ENCODE results near the gene PRKN. TPM values are rescaled to one million over a fixed set of nuclear protein-coding genes. Genes with fewer than 3 reads are reported as not detected.

PRKN gene
- total RNA-seq, 2 experiments from 2014 or later: 0.82 to 1.00 TPM

GRCh38 chr6:162581988-162582780 is 145.4 kb downstream of the PRKN start:
- Mint-ChIP-seq H3K27ac (no peak overlapping the region), H3K36me3 (no peaks in the 10 kb centered on the region), H3K27me3 (no peaks in the 10 kb centered on the region), H3K4me3 (no peak overlapping the region), H3K9me3 (no peaks in the 10 kb centered on the region), H3K4me1 (ENCODE audit: low read depth) (no peaks in the 10 kb centered on the region)
- ChIA-PET CTCF (no interaction called here), POLR2A (no interaction called here)
- intact Hi-C loops (cut with micrococcal nuclease): no loop called here
- DNase-seq: no peak

DNA sequence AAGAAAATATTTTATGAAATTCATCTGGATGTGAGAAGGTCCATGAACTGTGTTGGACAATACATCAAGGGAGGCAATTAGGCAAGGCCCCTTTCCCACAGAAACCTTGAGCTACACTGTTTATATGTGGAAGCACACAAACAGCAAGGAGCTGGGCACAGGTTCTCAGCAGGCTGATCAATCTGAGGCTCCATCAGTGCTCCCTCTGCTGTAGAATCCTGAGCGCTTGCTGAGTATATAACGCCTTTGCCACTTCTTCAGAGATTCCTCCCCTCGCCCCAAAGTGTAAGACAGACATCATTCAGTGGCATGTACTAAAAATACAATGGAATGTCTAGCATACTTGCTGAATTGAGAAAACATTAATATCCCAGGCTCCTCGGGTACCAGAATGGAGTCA is 146.9 kb downstream of the PRKN start:
- no peaks in the 10 kb centered on the region for H3K4me1 Mint-ChIP-seq (ENCODE audit: low read depth)
- no peaks in the 10 kb centered on the region for H3K27me3 Mint-ChIP-seq
- intact Hi-C loops (cut with micrococcal nuclease): no loop called here
- ChIA-PET CTCF (no interaction called here), POLR2A (no interaction called here)
- no peak for DNase-seq
- no peaks in the 10 kb centered on the region for H3K9me3 Mint-ChIP-seq
- H3K36me3 Mint-ChIP-seq: no peaks in the 10 kb centered on the region
- no peak overlapping the region for H3K4me3 Mint-ChIP-seq
- H3K27ac Mint-ChIP-seq: no peak overlapping the region

GRCh38 chr6:162576016-162576415 is 151.6 kb downstream of the PRKN start:
- Mint-ChIP-seq H3K27me3 (no peaks in the 10 kb centered on the region), H3K36me3 (no peaks in the 10 kb centered on the region), H3K4me3 (no peak overlapping the region), H3K27ac (no peak overlapping the region), H3K9me3 (no peaks in the 10 kb centered on the region), H3K4me1 (ENCODE audit: low read depth) (no peaks in the 10 kb centered on the region)
- ChIA-PET POLR2A (no interaction called here), CTCF (no interaction called here)
- intact Hi-C loops (cut with micrococcal nuclease): no loop called here
- DNase-seq: no peak

- peaks cover 4% of the 10 kb centered on the region for H3K9me3 Mint-ChIP-seq
- intact Hi-C loops (cut with micrococcal nuclease): no loop called here
- no peak for DNase-seq
- H3K4me3 Mint-ChIP-seq: no peak overlapping the region
- H3K4me1 Mint-ChIP-seq (ENCODE audit: low read depth): no peaks in the 10 kb centered on the region
- POLR2A ChIA-PET: no interaction called here
- peaks cover 4% of the 10 kb centered on the region for H3K36me3 Mint-ChIP-seq
- H3K27me3 Mint-ChIP-seq: no peaks in the 10 kb centered on the region
- CTCF ChIA-PET: no interaction called here
- H3K27ac Mint-ChIP-seq: no peak overlapping the region
Measured at GRCh38 chr6:162572240-162572639, 155.3 kb downstream of the PRKN start.

GRCh38 chr6:162568266-162568665 is 159.3 kb downstream of the PRKN start:
- Mint-ChIP-seq H3K27ac (no peak overlapping the region), H3K4me1 (ENCODE audit: low read depth) (no peaks in the 10 kb centered on the region), H3K9me3 (peaks cover 23% of the 10 kb centered on the region), H3K27me3 (no peaks in the 10 kb centered on the region), H3K4me3 (no peak overlapping the region), H3K36me3 (peaks cover 13% of the 10 kb centered on the region)
- no peak for DNase-seq
- intact Hi-C loops (cut with micrococcal nuclease): no loop called here
- ChIA-PET POLR2A (no interaction called here), CTCF (no interaction called here)

DNA sequence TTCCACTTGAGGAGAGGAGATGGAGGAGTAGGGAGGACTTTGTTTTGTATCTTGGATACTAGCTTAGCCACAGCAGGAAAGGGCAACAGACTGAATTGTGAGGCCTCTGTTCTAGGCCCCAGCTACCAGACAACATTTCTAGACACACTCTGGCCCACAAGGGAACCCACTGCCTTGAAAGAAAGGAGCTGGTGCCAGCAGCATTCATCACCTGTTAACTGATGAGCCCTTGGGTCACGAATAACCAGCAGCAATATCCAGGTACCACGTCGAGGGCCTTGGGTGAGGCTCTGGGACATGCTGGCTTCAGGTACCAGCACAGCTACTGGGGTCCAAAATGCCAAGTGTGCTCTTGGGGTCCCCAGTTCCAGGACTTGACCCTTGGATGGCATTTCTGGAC is 165.5 kb downstream of the PRKN start:
- no peak overlapping the region for H3K27ac Mint-ChIP-seq
- CTCF ChIA-PET: no interaction called here
- POLR2A ChIA-PET: no interaction called here
- H3K36me3 Mint-ChIP-seq: peaks cover 12% of the 10 kb centered on the region
- H3K4me3 Mint-ChIP-seq: no peak overlapping the region
- no peak for DNase-seq
- intact Hi-C loops (cut with micrococcal nuclease): no loop called here
- peaks cover 19% of the 10 kb centered on the region for H3K9me3 Mint-ChIP-seq
- no peaks in the 10 kb centered on the region for H3K4me1 Mint-ChIP-seq (ENCODE audit: low read depth)
- no peaks in the 10 kb centered on the region for H3K27me3 Mint-ChIP-seq

DNA sequence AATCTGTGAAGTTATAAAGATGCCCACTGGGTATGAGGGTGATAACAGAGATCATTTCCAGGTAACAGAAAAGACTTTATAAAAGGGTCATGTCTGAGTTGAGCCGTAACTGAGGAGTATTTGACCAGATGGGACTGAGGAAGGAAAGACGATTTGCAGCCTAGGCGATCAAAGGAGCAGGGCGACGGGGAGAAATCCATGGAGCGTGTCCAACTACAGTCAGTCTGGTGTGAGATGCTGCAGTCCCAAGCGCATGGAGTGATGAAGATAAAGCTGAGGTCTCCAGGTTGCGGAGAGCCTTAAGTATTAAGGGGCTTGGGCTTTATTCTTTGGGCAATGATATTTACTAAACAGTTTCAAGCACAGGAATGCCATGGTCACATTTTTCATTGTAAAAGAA is 166.7 kb downstream of the PRKN start:
- H3K4me1 Mint-ChIP-seq (ENCODE audit: low read depth): no peaks in the 10 kb centered on the region
- H3K4me3 Mint-ChIP-seq: no peak overlapping the region
- no peaks in the 10 kb centered on the region for H3K27me3 Mint-ChIP-seq
- H3K27ac Mint-ChIP-seq: no peak overlapping the region
- intact Hi-C loops (cut with micrococcal nuclease): no loop called here
- DNase-seq: no peak
- ChIA-PET POLR2A (no interaction called here), CTCF (no interaction called here)
- H3K9me3 Mint-ChIP-seq: peaks cover 17% of the 10 kb centered on the region
- peaks cover 9% of the 10 kb centered on the region for H3K36me3 Mint-ChIP-seq

DNA sequence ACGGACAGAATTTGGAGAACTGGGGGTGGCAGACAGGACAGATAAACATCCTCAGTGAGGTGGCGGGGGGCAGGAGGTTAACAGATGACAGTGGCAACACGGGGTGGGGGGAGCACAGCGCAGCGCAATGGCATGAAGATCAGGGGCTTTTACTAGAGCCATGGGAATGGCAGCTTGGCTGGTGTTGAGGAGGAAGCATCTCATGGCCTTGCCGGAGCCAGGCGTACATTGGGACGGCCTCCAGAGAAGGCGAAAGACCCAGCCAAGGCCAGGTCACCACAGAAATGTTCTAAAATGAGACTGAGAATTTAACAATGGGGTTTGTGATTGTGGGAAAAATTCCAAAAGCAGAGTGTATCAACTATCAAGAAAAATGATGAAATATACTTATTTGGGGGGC is 173.0 kb downstream of the PRKN start:
- peaks cover 3% of the 10 kb centered on the region for H3K9me3 Mint-ChIP-seq

GRCh38 chr6:162546905-162547304 is 180.7 kb downstream of the PRKN start:
- H3K9me3 Mint-ChIP-seq: peaks cover 3% of the 10 kb centered on the region
- POLR2A ChIA-PET: no interaction called here
- H3K4me1 Mint-ChIP-seq (ENCODE audit: low read depth): no peaks in the 10 kb centered on the region
- DNase-seq: no peak
- peaks cover 5% of the 10 kb centered on the region for H3K36me3 Mint-ChIP-seq
- H3K4me3 Mint-ChIP-seq: no peak overlapping the region
- CTCF ChIA-PET: no interaction called here
- no peak overlapping the region for H3K27ac Mint-ChIP-seq
- intact Hi-C loops (cut with micrococcal nuclease): no loop called here
- no peaks in the 10 kb centered on the region for H3K27me3 Mint-ChIP-seq

More for the DNA sequence above, 173.0 kb downstream of the PRKN start:
- POLR2A ChIA-PET: no interaction called here
- peaks cover 8% of the 10 kb centered on the region for H3K36me3 Mint-ChIP-seq
- no peak overlapping the region for H3K27ac Mint-ChIP-seq
- intact Hi-C loops (cut with micrococcal nuclease): no loop called here
- DNase-seq: no peak
- no peaks in the 10 kb centered on the region for H3K4me1 Mint-ChIP-seq (ENCODE audit: low read depth)
- no peaks in the 10 kb centered on the region for H3K27me3 Mint-ChIP-seq
- H3K4me3 Mint-ChIP-seq: no peak overlapping the region
- CTCF ChIA-PET: no interaction called here

DNA sequence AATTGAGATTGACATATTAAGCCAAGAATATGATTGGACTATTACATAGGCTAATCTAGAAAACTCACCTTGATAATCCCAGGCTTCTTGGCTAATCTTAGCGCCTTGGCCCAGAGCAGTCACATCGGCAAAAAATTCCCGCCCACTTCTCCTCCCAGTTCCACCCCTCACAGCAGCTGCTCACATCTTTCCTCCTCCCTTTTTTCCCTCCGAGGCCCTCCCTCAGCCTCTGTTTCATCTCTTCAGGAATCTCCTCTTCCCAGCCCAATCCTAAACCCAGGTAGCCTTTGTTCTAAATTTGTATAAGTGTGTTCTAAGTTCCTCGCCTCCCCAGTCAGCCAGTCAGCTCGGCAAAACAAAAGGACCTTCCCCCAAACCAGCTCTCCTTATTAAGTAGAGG is 184.3 kb downstream of the PRKN start:
- H3K27ac Mint-ChIP-seq: no peak overlapping the region
- H3K4me3 Mint-ChIP-seq: no peak overlapping the region
- H3K27me3 Mint-ChIP-seq: no peaks in the 10 kb centered on the region
- CTCF ChIA-PET: no interaction called here
- DNase-seq: no peak
- POLR2A ChIA-PET: no interaction called here
- H3K9me3 Mint-ChIP-seq: no peaks in the 10 kb centered on the region
- intact Hi-C loops (cut with micrococcal nuclease): no loop called here
- no peaks in the 10 kb centered on the region for H3K36me3 Mint-ChIP-seq
- no peaks in the 10 kb centered on the region for H3K4me1 Mint-ChIP-seq (ENCODE audit: low read depth)

DNA sequence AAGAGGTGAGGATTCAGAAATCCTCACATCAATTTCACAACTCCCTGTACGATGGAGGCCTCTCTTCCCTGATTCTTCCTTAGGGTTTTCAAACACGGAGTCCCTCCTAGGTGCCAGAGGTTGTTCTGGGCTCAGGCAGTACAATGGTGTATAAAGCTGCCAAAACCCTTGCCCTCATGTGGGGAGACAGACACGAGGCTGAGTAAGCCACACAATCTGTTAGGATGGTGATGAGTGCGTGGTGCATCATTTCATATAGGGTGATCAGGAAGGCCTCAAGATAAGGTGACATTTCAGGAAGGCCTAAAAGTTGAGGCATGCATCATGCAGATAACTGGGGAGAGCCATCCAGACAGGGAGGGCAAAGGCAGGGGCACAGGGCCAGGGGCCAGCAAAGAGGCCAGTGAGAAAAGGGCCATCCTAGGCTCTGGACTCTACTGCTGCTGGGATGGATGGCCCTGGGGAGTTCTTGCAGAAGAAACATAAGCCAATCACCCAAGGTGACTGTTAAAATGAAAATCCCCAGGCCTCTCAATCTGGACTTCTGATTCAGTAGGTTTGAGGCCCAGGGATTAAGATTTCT is 186.5 kb downstream of the PRKN start:
- H3K27me3 Mint-ChIP-seq: no peaks in the 10 kb centered on the region
- no peaks in the 10 kb centered on the region for H3K4me1 Mint-ChIP-seq (ENCODE audit: low read depth)
- H3K4me3 Mint-ChIP-seq: no peak overlapping the region

GRCh38 chr6:162539321-162539720 is 188.2 kb downstream of the PRKN start:
- no peaks in the 10 kb centered on the region for H3K36me3 Mint-ChIP-seq
- no peak for DNase-seq
- H3K27me3 Mint-ChIP-seq: no peaks in the 10 kb centered on the region
- H3K4me1 Mint-ChIP-seq (ENCODE audit: low read depth): no peaks in the 10 kb centered on the region
- POLR2A ChIA-PET: no interaction called here
- no peak overlapping the region for H3K27ac Mint-ChIP-seq
- H3K9me3 Mint-ChIP-seq: no peaks in the 10 kb centered on the region
- CTCF ChIA-PET: no interaction called here
- no peak overlapping the region for H3K4me3 Mint-ChIP-seq
- intact Hi-C loops (cut with micrococcal nuclease): no loop called here

More for the DNA sequence above, 186.5 kb downstream of the PRKN start:
- POLR2A ChIA-PET: no interaction called here
- DNase-seq: no peak
- Mint-ChIP-seq H3K9me3 (no peaks in the 10 kb centered on the region), H3K36me3 (no peaks in the 10 kb centered on the region), H3K27ac (no peak overlapping the region)
- intact Hi-C loops (cut with micrococcal nuclease): no loop called here
- CTCF ChIA-PET: no interaction called here

DNA sequence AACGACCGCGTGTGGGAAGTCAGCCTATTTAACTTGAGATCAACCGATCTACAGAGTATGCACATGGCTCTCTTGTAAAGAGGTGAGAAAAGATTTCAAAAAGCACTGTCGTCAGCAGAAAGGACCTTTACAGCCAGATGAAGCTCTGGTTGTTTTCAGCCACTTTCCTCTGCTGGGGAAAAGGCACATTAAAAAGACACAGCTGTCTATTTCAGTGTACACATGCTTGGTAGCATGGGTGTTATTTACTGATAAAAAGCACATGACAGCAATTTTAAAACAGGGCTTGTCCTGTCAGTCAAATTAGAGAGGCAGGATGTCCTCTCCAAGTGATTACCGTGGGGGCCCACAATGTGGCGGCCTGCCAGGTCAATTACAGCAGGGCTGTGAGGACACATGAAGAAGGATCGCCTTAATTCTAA is 188.9 kb downstream of the PRKN start:
- no peaks in the 10 kb centered on the region for H3K4me1 Mint-ChIP-seq (ENCODE audit: low read depth)
- CTCF ChIA-PET: no interaction called here
- intact Hi-C loops (cut with micrococcal nuclease): no loop called here
- no peaks in the 10 kb centered on the region for H3K36me3 Mint-ChIP-seq
- no peaks in the 10 kb centered on the region for H3K27me3 Mint-ChIP-seq
- POLR2A ChIA-PET: no interaction called here
- H3K4me3 Mint-ChIP-seq: no peak overlapping the region
- H3K27ac Mint-ChIP-seq: no peak overlapping the region
- H3K9me3 Mint-ChIP-seq: no peaks in the 10 kb centered on the region
- DNase-seq: no peak

All from activated CD4-positive, alpha-beta memory T cell treated with anti-CD3 and anti-CD28 coated beads for 36 hours (primary cell).